Naive B cell (primary cell): ENCODE results near the gene KIF5C. TPM values are rescaled to one million over a fixed set of nuclear protein-coding genes. Genes with fewer than 3 reads are reported as not detected.

Experiments used
- ATAC-seq, 2 donors: fragments of 150-1000 bp; cut with Tn5 transposase; 2 replicates each; pipeline ENCODE4 v1.10.0; 2021; ENCODE audit warnings: low read depth in 2 of 2, mild to moderate bottlenecking in 2 of 2, moderate library complexity in 2 of 2
- DNase-seq: peaks from one replicate; pipeline ENCODE4 v3.0.0; 2022
- H3K27ac Mint-ChIP-seq, 6 donors: one replicate each; pipeline ENCODE4 v1.8.0; 2020 to 2022; ENCODE audit warnings: mild to moderate bottlenecking in 6 of 6, mixed read lengths in 6 of 6, moderate library complexity in 5 of 6, inconsistent platforms in 2 of 6
- H3K27me3 Mint-ChIP-seq, 3 donors: one replicate each; pipeline ENCODE4 v1.8.0; 2021 to 2022; ENCODE audit warnings: mixed read lengths in 3 of 3, mild to moderate bottlenecking in 1 of 3
- H3K36me3 Mint-ChIP-seq, 2 donors: one replicate each; pipeline ENCODE4 v1.8.0; 2020 to 2022; ENCODE audit warnings: mixed read lengths in 2 of 2, inconsistent platforms in 1 of 2, mild to moderate bottlenecking in 1 of 2
- H3K4me1 Mint-ChIP-seq, 3 donors: one replicate each; pipeline ENCODE4 v1.8.0; 2020 to 2022; ENCODE audit warnings: mixed read lengths in 3 of 3, inconsistent platforms in 1 of 3, mild to moderate bottlenecking in 1 of 3, moderate library complexity in 1 of 3
- H3K4me3 Mint-ChIP-seq, 8 donors: one replicate each; pipeline ENCODE4 v1.8.0; 2020 to 2022; ENCODE audit warnings: mild to moderate bottlenecking in 8 of 8, mixed read lengths in 8 of 8, moderate library complexity in 8 of 8, inconsistent platforms in 2 of 8
- H3K9me3 Mint-ChIP-seq, 7 donors: one replicate each; pipeline ENCODE4 v1.8.0; 2020 to 2022; ENCODE audit warnings: mixed read lengths in 7 of 7, mild to moderate bottlenecking in 5 of 7, inconsistent platforms in 2 of 7, moderate library complexity in 1 of 7
- polyA plus RNA-seq, 6 donors: library from polyadenylated mRNA; unstranded; fragments of 300-500 nt; fragmentation: Illumina TruSeq; gene quantifications; one replicate each; pipeline ENCODE4 v1.2.3, GENCODE V29; 2021; ENCODE audit warnings: low read depth in 6 of 6

KIF5C gene
- polyA plus RNA-seq, 6 donors from 2014 or later, result 0.31 to 0.83 (median 0.50) TPM; not detected in 1

GRCh38 chr2:149027590-149028250 lies 152.7 kb downstream of the KIF5C start:
- DNase-seq (no peak), ATAC-seq (no peak)
- no peak overlapping the region for H3K27ac Mint-ChIP-seq
- no peaks in the 10 kb centered on the region for H3K9me3 Mint-ChIP-seq
- no peak overlapping the region for H3K4me3 Mint-ChIP-seq
- peaks cover 0 to 9% (median 5%) of the 10 kb centered on the region in 3 donors for H3K27me3 Mint-ChIP-seq
- no peaks in the 10 kb centered on the region for H3K36me3 Mint-ChIP-seq
- peaks cover 0 to 13% (median 3%) of the 10 kb centered on the region in 3 donors for H3K4me1 Mint-ChIP-seq

DNA sequence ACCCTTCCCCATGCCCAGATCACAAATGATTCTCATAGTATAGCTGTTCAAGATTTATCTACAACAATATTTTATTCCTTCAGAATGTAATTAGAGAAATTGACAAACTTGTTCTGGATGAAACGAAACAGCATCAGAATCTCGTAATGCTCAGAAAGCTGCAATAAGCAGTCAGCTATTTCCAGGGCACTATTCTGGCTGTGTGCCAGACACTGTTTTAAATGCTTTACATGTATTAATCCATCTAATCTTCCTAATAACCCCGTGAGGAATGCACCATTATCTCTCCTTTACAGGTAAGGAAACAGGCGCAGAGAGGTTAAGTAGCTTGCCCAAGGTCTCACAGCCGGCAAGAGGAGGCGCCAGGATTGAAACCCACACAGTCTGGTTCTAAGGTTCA lies 153.3 kb downstream of the KIF5C start:
- no peak for ATAC-seq
- Mint-ChIP-seq H3K4me3 (no peak overlapping the region), H3K27me3 (peaks cover 2 to 11% (median 5%) of the 10 kb centered on the region in 3 donors), H3K36me3 (no peaks in the 10 kb centered on the region), H3K27ac (no peak overlapping the region), H3K9me3 (no peaks in the 10 kb centered on the region), H3K4me1 (peaks cover 0 to 8% (median 3%) of the 10 kb centered on the region in 3 donors)
- DNase-seq, result no peak

DNA sequence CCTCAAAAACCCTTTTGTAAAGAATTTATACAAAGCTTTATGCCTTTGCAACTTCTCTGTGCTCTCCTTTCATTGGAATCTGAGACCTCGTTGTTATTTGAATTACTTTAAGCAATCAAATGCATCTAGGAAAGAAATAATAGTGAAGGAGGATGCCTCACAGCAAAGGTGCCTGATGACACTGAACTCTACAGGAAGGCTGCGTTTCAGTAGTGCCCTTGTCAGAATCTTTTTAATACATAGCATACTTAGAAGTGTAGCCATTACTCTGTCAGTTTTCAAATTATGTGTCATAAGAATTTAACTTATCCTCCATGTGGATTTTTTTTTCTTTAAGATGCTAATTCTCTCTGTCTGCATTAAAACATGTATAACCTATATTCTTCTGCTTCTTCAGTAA lies 153.9 kb downstream of the KIF5C start:
- no peak overlapping the region for H3K4me3 Mint-ChIP-seq
- no peak overlapping the region for H3K27ac Mint-ChIP-seq
- peaks cover 7 to 16% (median 10%) of the 10 kb centered on the region in 3 donors for H3K27me3 Mint-ChIP-seq
- no peak for ATAC-seq
- peaks cover 0 to 6% (median 5%) of the 10 kb centered on the region in 3 donors for H3K4me1 Mint-ChIP-seq
- no peaks in the 10 kb centered on the region for H3K36me3 Mint-ChIP-seq
- H3K9me3 Mint-ChIP-seq, result peaks cover 0 to 2% (median 0%) of the 10 kb centered on the region in 7 donors
- DNase-seq, result no peak

DNA sequence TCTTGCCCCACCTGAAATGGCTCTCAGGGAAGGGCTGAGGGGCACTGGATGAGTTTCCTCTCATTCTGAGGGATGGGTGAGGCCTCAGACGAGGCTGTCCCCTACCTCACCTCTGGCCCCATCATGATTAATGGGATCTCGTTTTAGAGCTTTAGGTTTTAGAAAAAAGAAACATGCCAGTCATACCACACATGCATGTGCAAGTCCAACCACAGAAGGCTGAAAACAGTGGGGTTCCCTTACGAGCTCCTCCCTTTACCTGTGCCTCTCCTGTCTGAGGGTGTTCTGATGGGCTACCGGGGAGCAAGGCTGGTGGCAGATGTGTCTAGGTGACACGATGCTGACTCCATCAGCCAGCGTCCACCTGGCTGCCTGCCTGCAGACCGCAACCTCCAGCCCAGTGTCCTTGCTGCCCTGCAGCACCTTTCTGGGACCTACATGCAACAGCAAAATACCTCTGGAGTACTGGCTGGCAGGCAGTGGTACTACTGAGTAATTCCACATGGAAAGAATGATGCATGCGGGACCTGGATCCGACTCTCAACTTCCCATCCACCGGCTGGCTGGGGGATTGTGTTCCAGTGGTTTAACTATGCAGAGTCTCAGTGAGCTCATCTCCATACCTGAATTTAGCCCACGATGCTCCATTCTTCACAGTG lies 154.4 kb downstream of the KIF5C start:
- no peak for ATAC-seq
- Mint-ChIP-seq H3K4me3 (no peak overlapping the region), H3K27ac (no peak overlapping the region), H3K9me3 (peaks cover 0 to 2% (median 0%) of the 10 kb centered on the region in 7 donors), H3K4me1 (peaks cover 0 to 6% (median 5%) of the 10 kb centered on the region in 3 donors), H3K27me3 (peaks cover 9 to 16% (median 11%) of the 10 kb centered on the region in 3 donors), H3K36me3 (no peaks in the 10 kb centered on the region)
- DNase-seq, result no peak

- no peak overlapping the region for H3K27ac Mint-ChIP-seq
- peaks cover 9 to 22% (median 10%) of the 10 kb centered on the region in 3 donors for H3K27me3 Mint-ChIP-seq
- peaks cover 0 to 2% (median 0%) of the 10 kb centered on the region in 7 donors for H3K9me3 Mint-ChIP-seq
- peaks cover 0 to 8% (median 6%) of the 10 kb centered on the region in 3 donors for H3K4me1 Mint-ChIP-seq
- no peaks in the 10 kb centered on the region for H3K36me3 Mint-ChIP-seq
- ATAC-seq, result no peak
- no peak overlapping the region for H3K4me3 Mint-ChIP-seq
- DNase-seq, result no peak
Measured at GRCh38 chr2:149031396-149031795, 156.4 kb downstream of the KIF5C start.

DNA sequence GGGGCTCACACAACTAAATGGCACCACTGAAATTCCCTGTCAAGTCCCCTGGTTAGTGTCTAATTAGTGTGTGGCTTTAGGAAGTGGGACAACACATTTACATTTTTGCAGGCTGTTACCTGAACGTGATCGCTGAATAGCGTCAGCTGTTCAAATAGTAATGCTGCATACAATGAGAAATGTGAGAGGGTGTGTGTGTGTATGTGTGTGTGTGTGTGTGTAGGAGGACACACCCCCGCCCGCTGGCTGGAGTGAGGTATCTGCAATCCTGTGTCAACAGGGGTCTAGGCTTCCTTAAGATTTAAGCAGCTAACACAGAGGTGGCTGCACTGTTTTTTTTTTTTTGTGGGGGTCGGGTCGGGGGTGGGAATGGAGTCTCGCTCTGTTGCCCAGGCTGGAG lies 158.7 kb downstream of the KIF5C start:
- Mint-ChIP-seq H3K27ac (no peak overlapping the region), H3K27me3 (peaks cover 20 to 28% (median 27%) of the 10 kb centered on the region in 3 donors), H3K4me3 (no peak overlapping the region), H3K36me3 (no peaks in the 10 kb centered on the region), H3K9me3 (peaks cover 0 to 2% (median 0%) of the 10 kb centered on the region in 7 donors), H3K4me1 (peaks cover 0 to 17% (median 10%) of the 10 kb centered on the region in 3 donors)
- no peak for DNase-seq
- ATAC-seq, result no peak

DNA sequence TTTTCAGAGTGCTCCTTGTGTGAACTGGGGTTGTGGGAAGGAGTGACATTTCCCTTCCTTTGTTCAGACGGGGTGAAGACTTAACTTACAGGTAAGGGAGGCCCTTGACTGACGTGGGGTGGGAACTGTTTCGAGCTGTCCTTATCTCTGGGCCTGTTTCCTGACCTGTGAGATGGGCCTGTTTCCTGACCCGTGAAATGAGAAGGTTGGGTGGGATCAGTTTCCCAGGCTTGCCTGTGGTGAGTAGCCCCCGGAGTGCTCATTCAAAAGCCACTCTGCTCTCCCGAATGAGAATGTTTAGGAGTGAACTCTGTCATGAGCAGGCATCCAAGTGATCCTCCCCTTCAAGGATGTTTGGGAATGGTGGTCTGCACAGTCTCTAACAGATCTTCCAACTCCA lies 159.4 kb downstream of the KIF5C start:
- DNase-seq (no peak), ATAC-seq (no peak)
- peaks cover 20 to 32% (median 28%) of the 10 kb centered on the region in 3 donors for H3K27me3 Mint-ChIP-seq
- H3K36me3 Mint-ChIP-seq, result no peaks in the 10 kb centered on the region
- H3K4me3 Mint-ChIP-seq, result no peak overlapping the region
- peaks cover 0 to 2% (median 0%) of the 10 kb centered on the region in 7 donors for H3K9me3 Mint-ChIP-seq
- H3K4me1 Mint-ChIP-seq, result peaks cover 0 to 23% (median 10%) of the 10 kb centered on the region in 3 donors
- no peak overlapping the region for H3K27ac Mint-ChIP-seq

DNA sequence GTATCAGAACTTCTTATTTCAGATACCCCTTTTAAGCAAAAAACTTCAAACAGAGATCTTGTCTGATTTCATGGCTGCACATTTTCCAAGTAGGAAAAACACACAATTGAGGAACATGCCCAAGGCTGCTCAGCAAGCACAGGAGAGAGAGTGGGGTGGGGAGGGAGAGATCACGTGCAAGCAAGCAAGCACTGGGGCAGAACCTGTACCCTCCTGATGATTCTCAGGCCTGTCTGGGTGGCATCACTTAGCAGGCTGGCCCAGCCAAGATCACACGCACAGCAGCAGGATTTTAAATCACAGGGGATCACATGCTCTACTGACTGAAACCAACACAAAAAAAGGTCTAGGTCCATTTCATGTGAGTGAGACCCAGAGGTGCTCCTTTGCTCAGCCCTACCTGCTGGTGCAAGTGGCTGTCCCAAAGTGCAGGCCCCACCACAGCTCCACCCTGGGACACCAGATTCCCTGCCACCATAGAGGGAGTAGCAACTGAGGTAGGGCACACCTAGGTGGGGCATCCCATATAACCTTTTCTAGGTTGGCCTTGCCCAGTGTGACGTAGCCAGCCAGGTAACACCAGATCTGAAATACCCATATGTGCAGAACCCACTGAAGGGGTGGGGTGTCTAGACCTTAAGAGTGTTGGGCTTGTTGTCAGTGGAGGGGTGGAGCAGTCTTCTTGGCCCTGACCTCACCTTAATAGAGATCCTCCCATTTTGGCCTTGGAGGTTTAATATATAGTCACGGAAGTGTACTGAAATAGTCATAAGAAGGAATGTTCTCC lies 161.7 kb downstream of the KIF5C start:
- H3K27me3 Mint-ChIP-seq, result peaks cover 37 to 55% (median 40%) of the 10 kb centered on the region in 3 donors
- peaks cover 0 to 2% (median 0%) of the 10 kb centered on the region in 7 donors for H3K9me3 Mint-ChIP-seq

DNA sequence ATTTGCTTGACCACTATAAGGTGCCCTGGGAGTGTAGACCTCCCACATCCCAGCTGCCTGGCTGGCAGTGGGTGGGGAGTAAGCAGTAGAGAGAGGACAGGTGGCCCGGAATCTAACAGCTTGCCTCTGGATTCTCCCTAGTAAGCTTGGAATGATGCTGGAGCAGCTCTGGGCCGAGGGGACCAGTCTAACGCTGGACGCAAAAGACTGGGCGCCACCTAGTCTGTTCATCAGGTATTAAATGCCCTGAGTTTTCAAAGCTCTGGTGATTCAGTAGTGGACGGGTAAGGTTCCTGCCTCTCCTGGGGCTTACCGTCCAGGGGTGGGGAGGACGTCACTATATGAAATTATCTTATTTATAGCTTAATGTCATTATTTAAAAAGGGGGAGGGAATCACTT lies 162.8 kb downstream of the KIF5C start:
- Mint-ChIP-seq H3K4me3 (peak overlapping the region in 7 of 8 donors; percentile 16 to 86 (median 42)), H3K9me3 (peaks cover 0 to 2% (median 0%) of the 10 kb centered on the region in 7 donors), H3K36me3 (no peaks in the 10 kb centered on the region), H3K27me3 (peaks cover 41 to 55% (median 49%) of the 10 kb centered on the region in 3 donors), H3K4me1 (peaks cover 0 to 25% (median 7%) of the 10 kb centered on the region in 3 donors), H3K27ac (no peak overlapping the region)
- no peak for ATAC-seq
- DNase-seq, result no peak

More for the DNA sequence above, 161.7 kb downstream of the KIF5C start:
- peak overlapping the region in 4 of 8 donors; percentile 18 to 73 (median 50) for H3K4me3 Mint-ChIP-seq
- peak; percentile 25 to 34 for ATAC-seq
- H3K27ac Mint-ChIP-seq, result peak overlapping the region in 2 of 6 donors; percentile 65 to 80
- H3K36me3 Mint-ChIP-seq, result no peaks in the 10 kb centered on the region
- DNase-seq, result no peak
- H3K4me1 Mint-ChIP-seq, result peaks cover 0 to 28% (median 10%) of the 10 kb centered on the region in 3 donors

DNA sequence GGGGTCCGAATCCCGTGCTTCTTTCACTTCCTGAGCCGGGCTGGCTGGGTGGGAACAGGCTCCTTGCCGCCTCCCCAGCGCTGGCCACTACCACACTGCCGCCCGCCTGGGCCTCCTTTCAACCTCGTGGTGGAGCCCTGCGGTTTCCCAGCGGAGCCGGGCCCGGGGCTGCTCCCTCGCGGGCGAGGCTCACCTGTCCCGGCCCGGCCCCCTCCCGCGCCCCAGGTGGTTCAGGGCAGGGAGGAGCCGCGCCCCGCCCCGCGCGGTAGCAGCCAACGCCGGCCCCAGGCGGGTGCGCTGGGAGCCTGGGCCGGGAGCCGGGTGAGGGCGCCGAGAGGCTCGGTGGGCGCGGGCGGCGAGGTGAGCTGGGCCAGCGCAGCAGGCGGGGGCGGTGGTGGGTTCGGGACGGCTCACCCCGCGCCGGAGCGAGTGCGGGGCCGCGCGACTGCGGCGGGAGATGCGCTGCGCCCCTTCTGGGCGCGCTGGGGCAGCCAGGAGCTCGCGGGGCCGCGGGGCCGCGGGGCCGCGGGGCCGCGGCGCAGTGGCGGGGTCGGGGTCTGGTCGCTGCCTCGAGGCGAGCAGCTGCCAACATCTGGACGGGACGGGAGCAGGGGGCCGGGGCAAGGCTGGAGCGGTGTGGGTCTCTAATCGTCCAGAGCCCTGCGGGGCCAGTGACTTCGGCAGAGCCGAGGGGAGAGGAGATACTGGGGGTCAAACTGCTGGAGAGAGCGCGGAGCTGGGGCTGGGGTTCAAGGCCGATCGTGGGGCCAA lies 163.6 kb downstream of the KIF5C start, which contains the start of gene LYPD6B:
Gene LYPD6B (plus strand): TSS at position 258 of the 771 bp plus-strand sequence. CDS start 92,250 bp downstream, outside the sequence.
- Mint-ChIP-seq H3K27me3 (peaks cover 37 to 53% (median 46%) of the 10 kb centered on the region in 3 donors), H3K36me3 (no peaks in the 10 kb centered on the region), H3K27ac (no peak within 1 kb of the TSS), H3K4me1 (peaks cover 0 to 25% (median 5%) of the 10 kb centered on the region in 3 donors), H3K4me3 (peak within 1 kb of the TSS; percentile 53 to 91 (median 68)), H3K9me3 (peaks cover 0 to 1% (median 0%) of the 10 kb centered on the region in 7 donors)
- DNase-seq (no peak), ATAC-seq (peak; percentile 69 to 70)

GRCh38 chr2:149039213-149039724 lies 164.2 kb downstream of the KIF5C start:
- Mint-ChIP-seq H3K9me3 (peaks cover 0 to under 1% (median 0%) of the 10 kb centered on the region in 7 donors), H3K27me3 (peaks cover 35 to 49% (median 42%) of the 10 kb centered on the region in 3 donors), H3K27ac (no peak overlapping the region)

GRCh38 chr2:149040451-149040850 lies 165.4 kb downstream of the KIF5C start:
- no peak for ATAC-seq
- H3K9me3 Mint-ChIP-seq, result peaks cover 0 to 13% (median 8%) of the 10 kb centered on the region in 7 donors
- no peak for DNase-seq
- peaks cover 2 to 3% of the 10 kb centered on the region in 2 donors for H3K36me3 Mint-ChIP-seq
- H3K27me3 Mint-ChIP-seq, result peaks cover 35 to 49% (median 42%) of the 10 kb centered on the region in 3 donors
- H3K27ac Mint-ChIP-seq, result no peak overlapping the region
- peaks cover 0 to 25% (median 4%) of the 10 kb centered on the region in 3 donors for H3K4me1 Mint-ChIP-seq
- H3K4me3 Mint-ChIP-seq, result peak overlapping the region in 1 of 8 donors; percentile 13

More at GRCh38 chr2:149039213-149039724, 164.2 kb downstream of the KIF5C start:
- Mint-ChIP-seq H3K36me3 (no peaks in the 10 kb centered on the region), H3K4me1 (peaks cover 0 to 25% (median 4%) of the 10 kb centered on the region in 3 donors), H3K4me3 (peak overlapping the region in 7 of 8 donors; percentile 53 to 91 (median 68))
- DNase-seq (no peak), ATAC-seq (peak in 1 of 2 donors; percentile 13)
